HFFc6 (cell line): ENCODE results near the gene RTP2. TPM values are rescaled to one million over a fixed set of nuclear protein-coding genes. Genes with fewer than 3 reads are reported as not detected.

ENCODE experiments used
- DNase-seq: peaks from one replicate; pipeline ENCODE4 v3.0.0-alpha.2; 2018
- H3K27ac Mint-ChIP-seq: 2 replicates; pipeline ENCODE4 v1.8.0; 2020; ENCODE audit warnings: mild to moderate bottlenecking, mixed read lengths
- H3K27me3 Mint-ChIP-seq: 2 replicates; pipeline ENCODE4 v1.8.0; 2021; ENCODE audit warnings: mild to moderate bottlenecking, moderate library complexity, mixed read lengths; ENCODE audit not compliant: insufficient read depth
- H3K36me3 Mint-ChIP-seq: 2 replicates; pipeline ENCODE4 v1.8.0; 2021; ENCODE audit warnings: low read depth, mixed read lengths
- H3K4me1 Mint-ChIP-seq: 2 replicates; pipeline ENCODE4 v1.8.0; 2020; ENCODE audit warnings: low read depth, mixed read lengths
- H3K4me3 Mint-ChIP-seq: 2 replicates; pipeline ENCODE4 v1.8.0; 2020; ENCODE audit warnings: mild to moderate bottlenecking, moderate library complexity, mixed read lengths
- H3K9me3 Mint-ChIP-seq: 2 replicates; pipeline ENCODE4 v1.8.0; 2020; ENCODE audit warnings: mild to moderate bottlenecking, mixed read lengths
- CTCF ChIP-seq: fragments of 200-600 bp; sonication (generic); IDR thresholded peaks from 2 replicates; pipeline ENCODE4 v1.5.0; 2021; ENCODE audit warnings: antibody characterized with exemption, mild to moderate bottlenecking
- total RNA-seq, 6 experiments: library from RNA; stranded (reverse); fragmentation: NEBNext Ultra II Directional; extraction: Animal tissue kit (Norgen Biotek cat#: 25700); gene quantifications; 2 replicates in 1 of 6; 3 replicates in 5 of 6; pipeline ENCODE4 v1.2.3, GENCODE V29; 2021

RTP2 gene
- total RNA-seq, 6 experiments from 2014 or later = not detected

GRCh38 chr3:187743195-187744141 lies 41.1 kb upstream of the RTP2 start:
- no peaks in the 10 kb centered on the region for H3K9me3 Mint-ChIP-seq

GRCh38 chr3:187742351-187743171 lies 40.2 kb upstream of the RTP2 start:
- peak; percentile 41 for TF ChIP-seq CTCF
- Mint-ChIP-seq H3K4me1 (peaks cover 65% of the 10 kb centered on the region), H3K27ac (peak overlapping the region; percentile 100), H3K36me3 (peaks cover 14% of the 10 kb centered on the region), H3K9me3 (no peaks in the 10 kb centered on the region), H3K4me3 (peak overlapping the region; percentile 97), H3K27me3 (peaks cover 5% of the 10 kb centered on the region)
- DNase-seq = peak; percentile 32

More at GRCh38 chr3:187743195-187744141, 41.1 kb upstream of the RTP2 start:
- peaks cover 69% of the 10 kb centered on the region for H3K4me1 Mint-ChIP-seq
- DNase-seq = peak; percentile 17
- H3K4me3 Mint-ChIP-seq = peak overlapping the region; percentile 97
- peaks cover 14% of the 10 kb centered on the region for H3K36me3 Mint-ChIP-seq
- peak overlapping the region; percentile 100 for H3K27ac Mint-ChIP-seq
- peaks cover 5% of the 10 kb centered on the region for H3K27me3 Mint-ChIP-seq
- TF ChIP-seq CTCF = no peak

GRCh38 chr3:187741403-187742350 lies 39.3 kb upstream of the RTP2 start:
- peak overlapping the region; percentile 97 for H3K4me3 Mint-ChIP-seq
- DNase-seq = peak; percentile 63
- H3K4me1 Mint-ChIP-seq = peaks cover 65% of the 10 kb centered on the region
- peak overlapping the region; percentile 100 for H3K27ac Mint-ChIP-seq
- TF ChIP-seq CTCF = peak; percentile 98
- H3K36me3 Mint-ChIP-seq = peaks cover 14% of the 10 kb centered on the region
- H3K9me3 Mint-ChIP-seq = no peaks in the 10 kb centered on the region
- H3K27me3 Mint-ChIP-seq = peaks cover 5% of the 10 kb centered on the region

GRCh38 chr3:187740421-187741399 lies 38.4 kb upstream of the RTP2 start:
- peak; percentile 99 for TF ChIP-seq CTCF
- peak; percentile 84 for DNase-seq
- Mint-ChIP-seq H3K27me3 (peaks cover 5% of the 10 kb centered on the region; the same call in 1 of the 2 replicates), H3K4me3 (peak overlapping the region; percentile 97), H3K9me3 (no peaks in the 10 kb centered on the region), H3K27ac (peak overlapping the region; percentile 100), H3K36me3 (peaks cover 18% of the 10 kb centered on the region), H3K4me1 (peaks cover 66% of the 10 kb centered on the region)
